Heart right ventricle (tissue), 16 donors: ENCODE data around the gene RPGRIP1. TPM values are rescaled to one million over a fixed set of nuclear protein-coding genes. Genes with fewer than 3 reads are reported as not detected.
A peak's percentile ranks its signal among the peaks of the same experiment; 100 is the strongest.

Source experiments
- ATAC-seq, 8 donors: fragments of 200-7000 bp; cut with Tn5 transposase; one replicate each; pipeline ENCODE4 v1.9.1; 2020; ENCODE audit warnings: mild to moderate bottlenecking in 8 of 8, moderate library complexity in 8 of 8, moderate number of reproducible peaks in 1 of 8
- DNase-seq, 2 donors: peaks; one replicate each; pipeline ENCODE4 v3.0.0-alpha.2; 2020
- H3K27ac ChIP-seq, 10 donors: fragments of 200-600 bp; sonication (generic) in 2 of 10; one replicate each; pipeline versions ENCODE4 v1.5.0 to v1.8.0; 2020 to 2022; ENCODE audit warnings: mild to moderate bottlenecking in 3 of 10
- H3K27me3 ChIP-seq, 7 donors: fragments of 200-600 bp; one replicate each; pipeline ENCODE4 v1.8.0; 2021 to 2022; ENCODE audit warnings: mild to moderate bottlenecking in 2 of 7
- H3K36me3 ChIP-seq, 9 donors: fragments of 200-600 bp; sonication (generic) in 1 of 9; one replicate each; pipeline versions ENCODE4 v1.5.0 to v1.8.0; 2020 to 2022; ENCODE audit warnings: mild to moderate bottlenecking in 2 of 9
- H3K4me1 ChIP-seq, 9 donors: fragments of 200-600 bp; sonication (generic) in 1 of 9; one replicate each; pipeline versions ENCODE4 v1.5.0 to v1.8.0; 2020 to 2022; ENCODE audit warnings: mild to moderate bottlenecking in 4 of 9
- H3K4me3 ChIP-seq, 10 donors: fragments of 200-600 bp; sonication (generic) in 2 of 10; one replicate each; pipeline versions ENCODE4 v1.5.0 to v1.8.0; 2020 to 2022; ENCODE audit warnings: mild to moderate bottlenecking in 7 of 10, moderate library complexity in 2 of 10
- H3K9me3 ChIP-seq, 11 donors: fragments of 200-600 bp in 10 of 11; sonication (generic) in 2 of 11; one replicate each; pipeline versions ENCODE4 v1.5.0 to v1.8.0; 2013 to 2022; ENCODE audit warnings: mild to moderate bottlenecking in 2 of 11, control low read depth in 1 of 11, moderate library complexity in 1 of 11
- CTCF ChIP-seq, 9 donors: fragments of 200-600 bp; sonication (generic) in 2 of 9; IDR thresholded peaks; one replicate each; pipeline versions ENCODE4 v1.5.0 to v1.8.0; 2021 to 2022; ENCODE audit warnings: antibody characterized with exemption in 9 of 9, mild to moderate bottlenecking in 5 of 9, moderate library complexity in 1 of 9
- WGBS, 2 donors: extraction: QIAGEN DNeasy Blood & Tissue Kit; methylation state at CpG; one replicate each; pipeline ENCODE4 v1.1.7; 2013; ENCODE audit warnings: inconsistent platforms in 1 of 2; 5-methylcytosine and 5-hydroxymethylcytosine counted together
- intact Hi-C, 10 donors: fragments of 100-400 bp; cut with DNase I; formaldehyde crosslinking; loops; one replicate each; pipeline versions ENCODE4 v1.11.1 to v1.14.2; 2022
- polyA plus RNA-seq, 2 donors: library from polyadenylated mRNA; stranded (reverse); fragments of 200-250 nt; gene quantifications; one replicate each; pipeline ENCODE4 v1.2.3, GENCODE V29; 2013
- total RNA-seq, 10 donors: library from RNA; stranded (reverse); fragmentation: NEBNext Ultra II Directional in 3 of 10; extraction: Animal tissue kit (Norgen Biotek cat#: 25700) in 3 of 10; gene quantifications; one replicate each; pipeline versions ENCODE4 v1.2.1 to v1.2.4, GENCODE V29; 2021 to 2023
- donor health status: Arrhythmogenic right ventricular cardiomyopathy.
- donor health status: ischemic (EF 13 %, LVEDD 7.1; RV severe dilation, severe dysfunction).
- donor health status: healthy with polysubstance abuse.
- donor health status: DM: no; HTN: yes; CAD: no.
- donor health status: DM: no; HTN: no; CAD: no.
- donor health status: ischemic (EF 25% LVEDD 6.9; RV normal size, moderate dysfunction).
- donor health status: ischemic (EF 25% LVEDD 5.7; RV mildly dilated, moderate dysfunction).
- donor health status: healthy.
- donor health status: DM: yes; HTN: yes; CAD: no.
- donor health status: Ischemic cardiomyopathy.
- donor health status: ischemic (EF 35%, LVEDD 5.7; RV mildly dilated, moderate dysfunction).
- donor health status: nonischemic (EF 11% LVEDD 7.7; RV severe dilation, severe dysfunction).
- donor health status: DM: yes; HTN: yes; CAD: no.
- donor health status: PGD.
- donor health status: ischemic (EF 29% LVEDD 5.4; RV normal size, mild dysfunction).
- donor health status: nonischemic (EF 23%, LVEDD 6.1; RV moderate dilation, normal function).

RPGRIP1 gene
- total and polyA plus RNA-seq, 12 donors = 0.12 to 0.85 (median 0.34) TPM; not detected in 1

GRCh38 chr14:21307637-21308036, 27.8 kb downstream of the RPGRIP1 start:
- Histone ChIP-seq H3K27me3 (peaks cover 0 to 3% (median 0%) of the 10 kb centered on the region in 7 donors), H3K4me1 (peaks cover 0 to 13% (median 0%) of the 10 kb centered on the region in 9 donors), H3K27ac (peak overlapping the region in 7 of 10 donors; percentile 53 to 85 (median 69)), H3K36me3 (no peaks in the 10 kb centered on the region), H3K4me3 (no peak overlapping the region), H3K9me3 (no peaks in the 10 kb centered on the region)
- no peak for DNase-seq
- intact Hi-C loops = loop anchor here in 1 of 10 donors (5.0 kb wide), 1 partner anchor 40 kb away; the partner anchor contains the start of gene HNRNPC
- 85 to 86% methylated on average over 3 of the region's 3 CpGs for WGBS, 2 donors
- TF ChIP-seq CTCF (IDR thresholded peaks at IDR 0.05) = no peak
- no peak for ATAC-seq

DNA sequence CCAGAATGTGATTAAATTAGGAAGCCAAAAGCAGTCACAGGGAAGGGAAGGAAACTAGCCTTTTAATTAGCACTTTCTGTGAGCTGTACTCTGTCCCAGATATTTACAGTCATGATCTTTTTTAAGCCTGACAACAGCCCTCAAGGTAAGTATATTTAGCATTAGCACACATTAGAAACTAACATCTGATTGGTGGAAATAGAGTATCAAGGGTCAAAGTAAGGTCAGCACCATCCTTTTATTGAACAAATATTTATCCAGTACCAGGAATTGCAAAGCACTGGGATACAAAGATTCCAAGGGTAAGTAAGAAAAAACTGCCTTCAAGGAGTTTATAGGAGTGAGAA, 28.2 kb downstream of the RPGRIP1 start:
- no peak for TF ChIP-seq CTCF (IDR thresholded peaks at IDR 0.05)
- Histone ChIP-seq H3K4me1 (peaks cover 0 to 13% (median 0%) of the 10 kb centered on the region in 9 donors), H3K9me3 (no peaks in the 10 kb centered on the region), H3K27me3 (peaks cover 0 to 6% (median 0%) of the 10 kb centered on the region in 7 donors), H3K27ac (peak overlapping the region in 9 of 10 donors; percentile 36 to 85 (median 69)), H3K4me3 (peak overlapping the region in 9 of 10 donors; percentile 12 to 50 (median 45)), H3K36me3 (no peaks in the 10 kb centered on the region)
- ATAC-seq (peak; percentile 69 to 83 (median 78)), DNase-seq (no peak)
- intact Hi-C loops = loop anchor here in 1 of 10 donors (5.0 kb wide), 1 partner anchor 41 kb away; the partner anchor contains the start of gene HNRNPC

GRCh38 chr14:21308479-21309237, 28.8 kb downstream of the RPGRIP1 start:
- TF ChIP-seq CTCF (IDR thresholded peaks at IDR 0.05) = no peak
- Histone ChIP-seq H3K27me3 (peaks cover 0 to 8% (median 0%) of the 10 kb centered on the region in 7 donors), H3K4me3 (peak overlapping the region in 9 of 10 donors; percentile 12 to 50 (median 45)), H3K4me1 (peaks cover 0 to 17% (median 0%) of the 10 kb centered on the region in 9 donors), H3K9me3 (no peaks in the 10 kb centered on the region), H3K27ac (peak overlapping the region in 9 of 10 donors; percentile 36 to 85 (median 69)), H3K36me3 (no peaks in the 10 kb centered on the region)
- ATAC-seq (peak; percentile 88 to 94 (median 91)), DNase-seq (peak; percentile 29 to 71)
- WGBS, 2 donors = 3 to 4% methylated on average over 16 of the region's 16 CpGs
- intact Hi-C loops = loop anchor here in 1 of 10 donors (5.0 kb wide), 1 partner anchor 41 kb away; the partner anchor contains the start of gene HNRNPC

DNA sequence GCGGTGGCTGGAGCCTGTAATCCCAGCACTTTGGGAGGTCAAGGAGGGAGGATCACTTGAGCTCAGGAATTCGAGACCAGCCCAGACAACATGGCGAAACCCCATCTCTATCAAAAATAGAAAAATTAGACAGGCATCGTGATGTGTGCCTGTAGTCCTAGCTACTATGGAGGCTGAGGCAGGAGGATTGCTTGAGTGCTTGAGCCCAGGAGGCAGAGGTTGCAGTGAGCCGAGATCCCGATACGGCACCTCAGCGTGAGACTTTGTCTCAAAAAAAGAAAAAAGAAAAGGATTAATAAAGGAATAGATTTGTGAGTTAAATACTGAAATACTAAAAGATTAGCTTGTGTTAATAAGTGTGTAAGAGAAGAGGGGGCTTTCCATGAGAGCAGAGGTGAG, 29.4 kb downstream of the RPGRIP1 start:
- ATAC-seq = peak in 2 of 8 donors; percentile 10 to 11
- 78% methylated on average over 8 of the region's 8 CpGs for WGBS, 2 donors

More for the DNA sequence above, 29.4 kb downstream of the RPGRIP1 start:
- Histone ChIP-seq H3K9me3 (no peaks in the 10 kb centered on the region), H3K4me1 (peaks cover 0 to 17% (median 0%) of the 10 kb centered on the region in 9 donors), H3K4me3 (peak overlapping the region in 8 of 10 donors; percentile 12 to 50 (median 45)), H3K27me3 (peaks cover 0 to 8% (median 0%) of the 10 kb centered on the region in 7 donors), H3K27ac (peak overlapping the region in 5 of 10 donors; percentile 28 to 85 (median 77)), H3K36me3 (no peaks in the 10 kb centered on the region)
- no peak for TF ChIP-seq CTCF (IDR thresholded peaks at IDR 0.05)
- intact Hi-C loops = loop anchor here in 1 of 10 donors (5.0 kb wide), 1 partner anchor 42 kb away; the partner anchor contains the start of gene HNRNPC
- DNase-seq = no peak
